Central memory CD8-positive, alpha-beta T cell (primary cell): ENCODE results near the gene GRK1.

Source experiments
- ATAC-seq: fragments of 150-1000 bp; cut with Tn5 transposase; replicated peaks from 2 replicates; pipeline ENCODE4 v1.10.0; 2022; ENCODE audit warnings: mild to moderate bottlenecking, moderate FRiP score, moderate number of reproducible peaks; ENCODE audit not compliant: poor library complexity, severe bottlenecking; ENCODE audit errors: extremely low read depth
- DNase-seq, 2 donors: peaks; one replicate each; pipeline ENCODE4 v3.0.0; 2021; ENCODE audit warnings: low spot score in 2 of 2
- H3K27ac Mint-ChIP-seq: one replicate; pipeline ENCODE4 v1.8.0; 2022; ENCODE audit warnings: low read depth, mild to moderate bottlenecking, moderate library complexity, mixed read lengths
- H3K27me3 Mint-ChIP-seq: one replicate; pipeline ENCODE4 v1.8.0; 2022; ENCODE audit warnings: mixed read lengths
- H3K36me3 Mint-ChIP-seq: one replicate; pipeline ENCODE4 v1.8.0; 2022; ENCODE audit warnings: mild to moderate bottlenecking, moderate library complexity, mixed read lengths; ENCODE audit not compliant: insufficient read depth
- H3K4me1 Mint-ChIP-seq: one replicate; pipeline ENCODE4 v1.8.0; 2022; ENCODE audit warnings: mixed read lengths
- H3K4me3 Mint-ChIP-seq: one replicate; pipeline ENCODE4 v1.8.0; 2022; ENCODE audit warnings: mild to moderate bottlenecking, moderate library complexity, mixed read lengths
- H3K9me3 Mint-ChIP-seq: one replicate; pipeline ENCODE4 v1.8.0; 2022; ENCODE audit warnings: mixed read lengths

GRK1 gene

GRCh38 chr13:113625965-113626721 lies 40.9 kb upstream of the GRK1 start:
- Mint-ChIP-seq H3K4me3 (no peak overlapping the region), H3K4me1 (peaks cover 7% of the 10 kb centered on the region), H3K9me3 (no peaks in the 10 kb centered on the region), H3K36me3 (peaks cover 4% of the 10 kb centered on the region), H3K27ac (no peak overlapping the region), H3K27me3 (no peaks in the 10 kb centered on the region)
- DNase-seq (no peak), ATAC-seq (no peak)

GRCh38 chr13:113627136-113627535 lies 39.9 kb upstream of the GRK1 start:
- ATAC-seq (no peak), DNase-seq (no peak)
- peaks cover 7% of the 10 kb centered on the region for H3K4me1 Mint-ChIP-seq
- peaks cover 8% of the 10 kb centered on the region for H3K36me3 Mint-ChIP-seq
- H3K27ac Mint-ChIP-seq = peak overlapping the region; percentile 46
- H3K27me3 Mint-ChIP-seq = no peaks in the 10 kb centered on the region
- H3K9me3 Mint-ChIP-seq = no peaks in the 10 kb centered on the region
- no peak overlapping the region for H3K4me3 Mint-ChIP-seq

GRCh38 chr13:113628291-113629270 lies 38.4 kb upstream of the GRK1 start:
- Mint-ChIP-seq H3K9me3 (no peaks in the 10 kb centered on the region), H3K4me3 (no peak overlapping the region), H3K4me1 (peaks cover 7% of the 10 kb centered on the region), H3K27ac (peak overlapping the region; percentile 76), H3K27me3 (no peaks in the 10 kb centered on the region), H3K36me3 (peaks cover 15% of the 10 kb centered on the region)
- DNase-seq = no peak
- ATAC-seq = no peak

GRCh38 chr13:113629866-113630265 lies 37.2 kb upstream of the GRK1 start:
- H3K27ac Mint-ChIP-seq = no peak overlapping the region
- DNase-seq (no peak), ATAC-seq (no peak)
- no peaks in the 10 kb centered on the region for H3K27me3 Mint-ChIP-seq
- no peak overlapping the region for H3K4me3 Mint-ChIP-seq
- peaks cover 12% of the 10 kb centered on the region for H3K4me1 Mint-ChIP-seq
- H3K36me3 Mint-ChIP-seq = peaks cover 19% of the 10 kb centered on the region
- no peaks in the 10 kb centered on the region for H3K9me3 Mint-ChIP-seq

GRCh38 chr13:113630296-113630695 lies 36.7 kb upstream of the GRK1 start:
- peaks cover 12% of the 10 kb centered on the region for H3K4me1 Mint-ChIP-seq
- no peaks in the 10 kb centered on the region for H3K9me3 Mint-ChIP-seq
- H3K4me3 Mint-ChIP-seq = no peak overlapping the region
- DNase-seq (no peak), ATAC-seq (no peak)
- H3K27ac Mint-ChIP-seq = no peak overlapping the region
- H3K36me3 Mint-ChIP-seq = peaks cover 19% of the 10 kb centered on the region
- no peaks in the 10 kb centered on the region for H3K27me3 Mint-ChIP-seq

GRCh38 chr13:113630804-113631203 lies 36.2 kb upstream of the GRK1 start:
- Mint-ChIP-seq H3K27me3 (no peaks in the 10 kb centered on the region), H3K36me3 (peaks cover 19% of the 10 kb centered on the region), H3K9me3 (no peaks in the 10 kb centered on the region), H3K4me3 (no peak overlapping the region), H3K4me1 (peaks cover 12% of the 10 kb centered on the region), H3K27ac (no peak overlapping the region)
- DNase-seq (no peak), ATAC-seq (no peak)

- Mint-ChIP-seq H3K4me3 (no peak overlapping the region), H3K4me1 (peaks cover 12% of the 10 kb centered on the region), H3K9me3 (no peaks in the 10 kb centered on the region), H3K36me3 (peaks cover 19% of the 10 kb centered on the region), H3K27ac (no peak overlapping the region), H3K27me3 (no peaks in the 10 kb centered on the region)
- ATAC-seq = no peak
- no peak for DNase-seq
These were observed 35.5 kb upstream of the GRK1 start for GRCh38 chr13:113631341-113632095.

- H3K4me1 Mint-ChIP-seq = peaks cover 12% of the 10 kb centered on the region
- H3K36me3 Mint-ChIP-seq = peaks cover 24% of the 10 kb centered on the region
These were observed 34.1 kb upstream of the GRK1 start for GRCh38 chr13:113632706-113633484.

GRCh38 chr13:113633485-113633873 lies 33.5 kb upstream of the GRK1 start:
- Mint-ChIP-seq H3K27ac (no peak overlapping the region), H3K4me1 (peaks cover 11% of the 10 kb centered on the region), H3K4me3 (no peak overlapping the region), H3K36me3 (peaks cover 24% of the 10 kb centered on the region), H3K27me3 (no peaks in the 10 kb centered on the region), H3K9me3 (no peaks in the 10 kb centered on the region)
- DNase-seq (no peak), ATAC-seq (no peak)

More at GRCh38 chr13:113632706-113633484, 34.1 kb upstream of the GRK1 start:
- Mint-ChIP-seq H3K4me3 (no peak overlapping the region), H3K9me3 (no peaks in the 10 kb centered on the region), H3K27me3 (no peaks in the 10 kb centered on the region), H3K27ac (no peak overlapping the region)
- DNase-seq = no peak
- ATAC-seq = no peak

- Mint-ChIP-seq H3K36me3 (peaks cover 26% of the 10 kb centered on the region), H3K27me3 (no peaks in the 10 kb centered on the region), H3K9me3 (no peaks in the 10 kb centered on the region), H3K27ac (peak overlapping the region; percentile 46), H3K4me3 (no peak overlapping the region), H3K4me1 (peaks cover 5% of the 10 kb centered on the region)
- ATAC-seq (no peak), DNase-seq (no peak)
These were observed 32.6 kb upstream of the GRK1 start for GRCh38 chr13:113634279-113635047.

GRCh38 chr13:113635048-113635420 lies 32.0 kb upstream of the GRK1 start:
- Mint-ChIP-seq H3K36me3 (peaks cover 28% of the 10 kb centered on the region), H3K4me3 (no peak overlapping the region), H3K27me3 (no peaks in the 10 kb centered on the region), H3K4me1 (peaks cover 5% of the 10 kb centered on the region), H3K27ac (no peak overlapping the region), H3K9me3 (no peaks in the 10 kb centered on the region)
- no peak for ATAC-seq
- DNase-seq = no peak
